GM19035 (cell line): Measurements from ENCODE around the gene HMGN5.

ENCODE experiments used
- ATAC-seq: cut with Tn5 transposase; IDR thresholded peaks from one replicate; pipeline ENCODE4 v1.9.1; 2021; ENCODE audit not compliant: unreplicated experiment

The HMGN5 gene

GRCh38 chrX:81201671-81202455, at the start of gene HMGN5, which contains the start of gene SH3BGRL:
Gene HMGN5, minus strand, starts transcription at chrX:81201913. Its CDS starts 80,364 bp downstream, at chrX:81121549.
Gene SH3BGRL, plus strand, starts transcription at chrX:81202102. Its CDS starts 99 bp downstream, at chrX:81202201.
- peak; percentile 96 for ATAC-seq

GRCh38 chrX:81241753-81242152, 40.0 kb upstream of the HMGN5 start:
- ATAC-seq = no peak

GRCh38 chrX:81240701-81241331, 39.1 kb upstream of the HMGN5 start:
- ATAC-seq = no peak

GRCh38 chrX:81238166-81238565, 36.5 kb upstream of the HMGN5 start:
- no peak for ATAC-seq

GRCh38 chrX:81237516-81237915, 35.8 kb upstream of the HMGN5 start:
- ATAC-seq = no peak

- ATAC-seq = no peak
Measured at GRCh38 chrX:81232218-81232617, 30.5 kb upstream of the HMGN5 start.

- ATAC-seq = no peak
Measured at GRCh38 chrX:81231476-81231875, 29.8 kb upstream of the HMGN5 start.

GRCh38 chrX:81229901-81230300, 28.2 kb upstream of the HMGN5 start:
- ATAC-seq = no peak

GRCh38 chrX:81229229-81229628, 27.5 kb upstream of the HMGN5 start:
- no peak for ATAC-seq

GRCh38 chrX:81215685-81216084, 14.0 kb upstream of the HMGN5 start:
- no peak for ATAC-seq

- no peak for ATAC-seq
Measured at GRCh38 chrX:81208916-81209315, 7.2 kb upstream of the HMGN5 start.

- no peak for ATAC-seq
Measured at GRCh38 chrX:81206476-81206875, 4.8 kb upstream of the HMGN5 start.

GRCh38 chrX:81205551-81205950, 3.8 kb upstream of the HMGN5 start:
- ATAC-seq = no peak

GRCh38 chrX:81202943-81203342, 1.2 kb upstream of the HMGN5 start:
- no peak for ATAC-seq

- ATAC-seq = no peak
Measured at GRCh38 chrX:81202456-81202819, 725 bp upstream of the HMGN5 start.

- ATAC-seq = no peak
Measured at GRCh38 chrX:81201071-81201470, 642 bp downstream of the HMGN5 start.

- peak; percentile 98 for ATAC-seq
Measured at GRCh38 chrX:81195712-81196111, 6.0 kb downstream of the HMGN5 start.

- ATAC-seq = no peak
Measured at GRCh38 chrX:81195259-81195658, 6.5 kb downstream of the HMGN5 start.

GRCh38 chrX:81174286-81174685, 27.4 kb downstream of the HMGN5 start:
- no peak for ATAC-seq

GRCh38 chrX:81168391-81168790, 33.3 kb downstream of the HMGN5 start:
- no peak for ATAC-seq

GRCh38 chrX:81121513-81122363, 80.0 kb downstream of the HMGN5 start:
- peak; percentile 97 for ATAC-seq
